Hepatocyte (in vitro differentiated cells): ENCODE results near the gene MEI4.

Source experiments
- CTCF ChIP-seq: fragments of 200-600 bp; sonication (generic); IDR thresholded peaks from 2 replicates; pipeline ENCODE4 v1.5.1; 2016; ENCODE audit warnings: antibody characterized with exemption, mild to moderate bottlenecking; ENCODE audit not compliant: poor library complexity
- EZH2 ChIP-seq: fragments of 200-600 bp; sonication (generic); IDR thresholded peaks from 2 replicates; pipeline ENCODE4 v1.6.1; 2016; ENCODE audit warnings: antibody characterized with exemption, mild to moderate bottlenecking, borderline replicate concordance
- EZH2phosphoT487 ChIP-seq: fragments of 200-600 bp; sonication (generic); IDR thresholded peaks from one replicate; pipeline ENCODE4 v1.6.1; 2018; ENCODE audit warnings: antibody characterized with exemption, mild to moderate bottlenecking, low read depth, moderate library complexity; ENCODE audit not compliant: unreplicated experiment, severe bottlenecking

- TF ChIP-seq CTCF: no peak
- no peak for TF ChIP-seq EZH2phosphoT487
- no peak for TF ChIP-seq EZH2
Observed at GRCh38 chr6:77829736-77830135, 176.9 kb downstream of the MEI4 start.
